Measurements from ENCODE around the gene HOXA7.
A peak's percentile ranks its signal among the peaks of the same experiment; 100 is the strongest.

HOXA7 gene

GRCh38 chr7:27145914-27146412 lies 10.5 kb downstream of the HOXA7 start:
- DNase-seq = no peak

DNA sequence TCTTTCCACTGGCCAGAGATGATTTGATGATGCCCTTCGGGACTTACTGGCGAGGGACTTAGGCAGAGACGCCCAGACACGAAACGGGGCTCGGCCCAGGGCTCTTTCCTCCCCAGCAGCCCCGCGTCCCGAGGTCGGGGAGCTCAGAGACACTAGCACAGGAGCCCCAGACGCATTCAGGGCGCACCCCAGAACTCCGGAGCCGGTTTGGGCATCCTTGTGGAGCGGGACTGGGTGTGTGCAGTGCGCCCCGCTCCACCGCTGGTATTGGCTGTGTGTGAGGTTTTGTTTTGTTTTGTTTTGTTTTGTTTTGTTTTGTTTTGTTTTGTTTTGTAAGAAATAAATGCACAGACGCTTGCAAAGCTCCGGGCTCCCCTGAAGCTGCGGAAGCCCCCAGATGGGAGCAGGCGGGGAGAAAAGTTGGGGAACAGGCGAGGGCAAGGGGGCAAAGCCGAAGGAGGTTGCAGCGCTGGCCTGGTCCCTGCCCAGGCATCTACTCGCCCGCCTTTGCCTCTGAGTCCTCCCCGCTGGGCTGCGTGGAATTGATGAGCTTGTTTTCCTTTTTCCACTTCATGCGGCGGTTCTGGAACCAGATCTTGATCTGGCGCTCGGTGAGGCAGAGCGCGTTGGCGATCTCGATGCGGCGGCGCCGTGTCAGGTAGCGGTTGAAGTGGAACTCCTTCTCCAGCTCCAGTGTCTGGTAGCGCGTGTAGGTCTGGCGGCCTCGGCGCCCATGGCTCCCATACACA lies 11.1 kb downstream of the HOXA7 start:
- no peak for DNase-seq

- DNase-seq = no peak
Measured at GRCh38 chr7:27144781-27145164, 11.7 kb downstream of the HOXA7 start.

- DNase-seq = no peak
Measured at GRCh38 chr7:27143950-27144780, 12.3 kb downstream of the HOXA7 start.

GRCh38 chr7:27143023-27143949 lies 13.2 kb downstream of the HOXA7 start, which contains the start of gene HOXA5:
HOXA5 (minus strand) TSS chr7:27143681; CDS start chr7:27143607, 74 bp downstream.
- DNase-seq = no peak

GRCh38 chr7:27142580-27143022 lies 13.9 kb downstream of the HOXA7 start:
- DNase-seq = no peak

GRCh38 chr7:27141923-27142579 lies 14.4 kb downstream of the HOXA7 start:
- DNase-seq = no peak

- no peak for DNase-seq
Measured at GRCh38 chr7:27141137-27141922, 15.1 kb downstream of the HOXA7 start.

DNA sequence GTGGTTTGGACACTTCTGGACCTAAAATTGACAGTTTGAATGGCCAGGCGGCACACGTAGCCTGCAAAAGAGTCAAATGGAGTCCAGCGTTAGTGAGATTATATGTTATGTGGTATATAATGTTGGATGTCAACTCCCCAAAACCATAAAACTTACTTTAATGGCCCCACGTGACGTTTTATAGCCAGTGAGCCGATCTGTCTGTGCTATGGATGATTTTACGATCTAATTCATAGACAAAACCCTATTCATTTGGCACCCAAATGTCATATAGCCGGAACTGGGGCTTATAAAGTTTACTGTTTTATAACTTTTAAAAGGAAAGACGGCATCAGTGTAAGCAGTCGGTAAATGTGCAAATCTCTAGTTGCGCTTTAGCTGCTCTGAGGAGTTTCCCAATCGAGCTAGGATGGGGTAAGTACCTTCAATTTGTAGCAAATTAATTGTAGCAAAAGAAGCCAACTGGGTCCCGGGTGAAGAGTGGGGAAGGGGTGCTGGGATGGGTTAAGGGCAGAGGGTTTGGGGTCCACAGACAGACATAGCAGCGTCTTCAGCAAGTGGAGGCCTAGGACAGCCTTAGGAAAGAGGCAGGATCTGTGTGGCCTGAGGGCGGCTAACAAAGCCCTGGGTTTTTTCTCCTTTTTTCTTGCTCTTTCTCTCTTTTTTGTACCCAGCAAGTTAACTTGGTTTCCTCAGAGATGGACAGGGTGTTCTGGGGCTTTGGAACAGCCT lies 16.2 kb downstream of the HOXA7 start:
- no peak for DNase-seq

GRCh38 chr7:27139334-27140125 lies 16.9 kb downstream of the HOXA7 start:
- DNase-seq = no peak

- no peak for DNase-seq
Measured at GRCh38 chr7:27138985-27139333, 17.5 kb downstream of the HOXA7 start.

DNA sequence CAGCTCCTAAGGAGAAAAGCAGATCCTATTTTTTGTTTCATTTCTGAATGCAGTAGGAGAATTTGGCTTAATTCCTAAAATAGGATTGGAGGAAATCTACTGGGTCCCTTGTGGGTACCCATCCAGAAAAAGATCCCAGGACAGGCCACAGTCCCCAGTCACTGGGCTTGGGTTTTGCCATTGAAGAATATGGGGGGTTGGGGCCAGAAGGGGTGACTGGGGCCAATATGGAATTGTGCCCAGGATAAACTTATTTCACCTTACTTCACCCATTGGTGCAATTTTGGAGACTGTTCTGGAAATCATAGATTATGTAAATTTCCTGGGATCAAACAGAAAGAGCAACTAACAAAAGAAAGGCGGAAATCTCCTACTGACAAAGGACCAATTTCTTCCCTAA lies 18.0 kb downstream of the HOXA7 start:
- no peak for DNase-seq

- no peak for DNase-seq
Measured at GRCh38 chr7:27137640-27138315, 18.7 kb downstream of the HOXA7 start.

DNA sequence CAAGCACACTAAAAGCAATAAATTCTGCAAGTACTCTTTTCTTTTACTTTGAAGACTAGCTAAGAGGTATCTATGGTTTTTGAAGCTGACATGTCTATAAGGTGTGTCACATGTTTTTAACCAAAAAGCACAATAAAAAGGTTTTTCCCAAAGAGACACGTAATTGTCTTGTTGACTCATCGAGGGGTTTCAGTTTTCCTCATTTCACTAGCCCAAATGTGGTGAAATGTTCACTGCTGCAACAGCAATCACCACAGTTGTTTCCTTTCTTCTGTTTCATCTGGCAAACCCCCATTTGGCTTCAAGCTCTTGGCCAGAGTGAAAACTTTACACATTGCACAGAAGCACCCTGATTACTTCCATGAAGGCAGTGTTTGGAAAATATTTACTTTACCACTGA lies 22.1 kb downstream of the HOXA7 start:
- DNase-seq = peak; percentile 81

DNA sequence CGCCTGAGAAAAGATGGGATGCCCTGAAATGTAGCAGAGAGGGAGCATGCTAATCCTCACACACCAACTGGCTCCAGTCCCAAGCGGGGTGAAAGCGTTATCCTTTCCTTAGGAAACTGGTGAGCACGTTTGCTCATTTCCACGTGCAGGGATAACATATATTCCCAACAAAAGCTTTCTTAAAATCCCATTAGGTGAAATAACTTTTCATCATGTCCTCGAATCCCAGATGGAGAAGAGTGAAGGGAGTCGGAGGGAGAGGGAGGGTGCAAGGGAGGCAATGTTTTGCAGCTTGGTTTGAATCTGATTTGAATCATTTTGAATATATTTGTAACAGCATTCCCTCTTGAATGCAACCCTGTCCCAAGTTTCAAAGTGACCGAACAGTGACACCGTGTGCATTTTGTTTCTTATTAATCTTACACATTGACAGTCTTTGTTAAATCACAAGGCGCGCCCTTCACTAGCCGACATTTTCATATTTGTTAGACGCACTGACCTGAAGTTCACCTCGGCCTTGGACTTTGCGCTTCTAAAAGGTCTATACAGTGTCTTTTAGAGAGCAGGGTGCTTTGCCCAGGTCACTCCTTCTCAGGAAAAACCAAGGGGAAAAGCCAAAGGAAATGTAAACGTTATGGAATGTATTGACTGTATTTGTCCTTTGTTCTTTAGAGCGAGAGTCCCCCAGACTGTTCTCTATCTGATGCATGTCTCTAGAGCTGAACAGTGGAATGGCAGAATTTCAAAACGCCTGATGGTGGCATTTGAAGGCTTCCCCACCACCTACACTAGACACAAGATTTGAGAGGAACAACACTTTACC lies 22.9 kb downstream of the HOXA7 start:
- no peak for DNase-seq

DNA sequence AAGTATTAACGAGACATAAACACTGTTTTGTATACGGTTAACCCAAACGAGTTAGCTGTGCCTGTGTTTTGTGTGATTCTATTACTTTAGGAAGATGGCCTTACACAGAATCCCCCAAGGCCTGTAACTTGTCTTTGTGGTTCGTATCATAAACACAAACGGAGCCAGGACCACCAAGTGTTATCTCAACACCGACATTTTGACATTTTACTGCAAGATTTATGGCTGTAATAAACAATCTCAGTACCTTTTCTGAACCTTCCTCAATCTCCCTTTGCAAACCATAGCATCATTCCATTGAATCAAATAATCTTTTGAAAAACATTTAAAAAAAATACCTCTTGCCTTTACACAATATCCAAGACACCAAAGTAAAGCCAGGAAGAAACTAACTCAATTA lies 23.5 kb downstream of the HOXA7 start:
- DNase-seq = no peak

DNA sequence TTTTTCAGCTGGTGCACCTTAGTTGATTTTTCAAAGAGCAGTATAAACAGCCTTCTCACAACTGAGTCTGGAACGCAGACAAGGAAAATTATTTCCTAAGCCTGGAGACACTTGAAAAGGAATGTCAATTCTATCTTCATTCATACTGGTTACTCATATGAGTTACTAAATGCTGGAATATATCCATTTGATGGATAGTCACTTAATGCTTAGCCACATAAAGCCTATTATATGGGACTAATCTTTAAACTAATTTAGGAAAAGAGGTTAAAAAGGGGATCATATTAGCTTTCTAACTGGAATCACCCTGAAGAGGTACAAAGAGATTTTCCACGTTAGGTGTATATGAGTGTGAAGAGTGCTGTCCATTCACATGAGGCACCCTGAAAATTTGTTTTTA lies 24.3 kb downstream of the HOXA7 start:
- no peak for DNase-seq

GRCh38 chr7:27131390-27131819 lies 25.1 kb downstream of the HOXA7 start:
- no peak for DNase-seq

Data from activated CD4-positive, alpha-beta T cell treated with anti-CD3 and anti-CD28 coated beads, Interleukin-2, Interleukin-6, amounts not matched to agents 100 ng/mL and 50 ng/mL, durations not matched to agents 16 hours and 8 hours (primary cell).